Skeletal muscle tissue (tissue), 4 donors: ENCODE results near the gene RASA3. TPM values are rescaled to one million over a fixed set of nuclear protein-coding genes. Genes with fewer than 3 reads are reported as not detected.
"Not testable (repeated sequence)": the region's sequence is repeated elsewhere in the genome, so short reads cannot be mapped to it uniquely, and the experiment has no call there.

Experiments
- H3K27ac ChIP-seq: one replicate; pipeline ENCODE4 v1.7.0; 2013; ENCODE audit warnings: mild to moderate bottlenecking, low read depth, low read length, inconsistent platforms
- H3K27me3 ChIP-seq, 3 donors: one replicate each; pipeline ENCODE4 v1.7.0; 2013; ENCODE audit warnings: low read length in 3 of 3; ENCODE audit not compliant: control insufficient read depth in 3 of 3, insufficient read depth in 3 of 3
- H3K36me3 ChIP-seq, 3 donors: one replicate each; pipeline ENCODE4 v1.7.0; 2013; ENCODE audit warnings: low read length in 3 of 3; ENCODE audit not compliant: control insufficient read depth in 3 of 3, insufficient read depth in 3 of 3
- H3K4me1 ChIP-seq, 3 donors: one replicate each; pipeline ENCODE4 v1.7.0; 2013; ENCODE audit warnings: low read length in 3 of 3, mild to moderate bottlenecking in 3 of 3; ENCODE audit not compliant: control insufficient read depth in 3 of 3, insufficient read depth in 3 of 3
- H3K4me3 ChIP-seq, 3 donors: one replicate each; pipeline ENCODE4 v1.7.0; 2013; ENCODE audit warnings: low read length in 3 of 3
- H3K9ac ChIP-seq, 3 donors: one replicate each; pipeline ENCODE4 v1.7.0; 2013; ENCODE audit warnings: low read length in 3 of 3, mild to moderate bottlenecking in 3 of 3, moderate library complexity in 2 of 3, low read depth in 1 of 3
- H3K9me3 ChIP-seq, 3 donors: one replicate each; pipeline ENCODE4 v1.7.0; 2013; ENCODE audit warnings: low read length in 3 of 3; ENCODE audit not compliant: control insufficient read depth in 3 of 3
- total RNA-seq: library from RNA; depleted of rRNA; stranded (reverse); fragments of >200 nt; gene quantifications from one replicate; pipeline ENCODE4 v1.2.3, GENCODE V29; 2014
- donor health status: Osteomylitis.

RASA3 gene, protein sequence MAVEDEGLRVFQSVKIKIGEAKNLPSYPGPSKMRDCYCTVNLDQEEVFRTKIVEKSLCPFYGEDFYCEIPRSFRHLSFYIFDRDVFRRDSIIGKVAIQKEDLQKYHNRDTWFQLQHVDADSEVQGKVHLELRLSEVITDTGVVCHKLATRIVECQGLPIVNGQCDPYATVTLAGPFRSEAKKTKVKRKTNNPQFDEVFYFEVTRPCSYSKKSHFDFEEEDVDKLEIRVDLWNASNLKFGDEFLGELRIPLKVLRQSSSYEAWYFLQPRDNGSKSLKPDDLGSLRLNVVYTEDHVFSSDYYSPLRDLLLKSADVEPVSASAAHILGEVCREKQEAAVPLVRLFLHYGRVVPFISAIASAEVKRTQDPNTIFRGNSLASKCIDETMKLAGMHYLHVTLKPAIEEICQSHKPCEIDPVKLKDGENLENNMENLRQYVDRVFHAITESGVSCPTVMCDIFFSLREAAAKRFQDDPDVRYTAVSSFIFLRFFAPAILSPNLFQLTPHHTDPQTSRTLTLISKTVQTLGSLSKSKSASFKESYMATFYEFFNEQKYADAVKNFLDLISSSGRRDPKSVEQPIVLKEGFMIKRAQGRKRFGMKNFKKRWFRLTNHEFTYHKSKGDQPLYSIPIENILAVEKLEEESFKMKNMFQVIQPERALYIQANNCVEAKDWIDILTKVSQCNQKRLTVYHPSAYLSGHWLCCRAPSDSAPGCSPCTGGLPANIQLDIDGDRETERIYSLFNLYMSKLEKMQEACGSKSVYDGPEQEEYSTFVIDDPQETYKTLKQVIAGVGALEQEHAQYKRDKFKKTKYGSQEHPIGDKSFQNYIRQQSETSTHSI
- total RNA-seq = 14.1 TPM

DNA sequence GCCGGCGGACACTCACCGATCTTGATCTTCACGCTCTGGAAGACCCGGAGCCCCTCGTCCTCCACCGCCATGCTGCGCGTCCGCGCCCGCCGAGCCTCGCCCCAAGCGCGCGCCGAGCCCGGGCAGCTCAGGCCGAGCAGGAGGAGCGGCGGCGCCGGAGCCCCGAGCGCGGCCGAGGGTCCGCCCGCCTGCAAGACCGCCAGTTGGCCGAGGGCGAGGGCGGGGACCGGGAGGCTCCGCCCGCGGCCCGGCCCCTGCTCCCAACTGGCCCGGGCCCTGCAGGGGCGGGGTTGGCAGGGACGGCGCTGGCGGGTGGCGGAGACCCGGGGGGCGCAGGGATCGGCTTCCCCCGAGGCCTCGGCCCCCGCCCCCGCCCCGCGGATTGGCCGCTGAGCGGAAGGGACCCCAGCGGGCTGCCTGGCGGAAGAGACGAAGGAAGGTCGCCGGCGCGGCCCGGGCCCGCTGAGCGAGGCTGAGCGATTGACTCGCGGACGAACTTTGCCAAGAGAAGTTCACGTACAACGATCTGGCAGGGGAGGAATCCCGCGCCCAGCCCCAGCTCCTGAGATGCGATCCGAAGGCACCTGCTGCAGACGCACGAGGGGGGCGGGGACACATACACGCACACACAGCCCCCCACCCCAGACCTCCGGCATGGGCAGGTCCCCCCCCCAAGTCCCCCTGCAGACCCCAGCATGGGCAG lies at the start of gene RASA3:
Gene RASA3 (minus strand): TSS at position 205 of the 703 bp plus-strand sequence. CDS start 134 bp downstream, at position 71.
- H3K4me1 ChIP-seq = peaks cover 39 to 49% (median 42%) of the 10 kb centered on the region in 3 donors
- H3K36me3 ChIP-seq = no peaks in the 10 kb centered on the region
- no peaks in the 10 kb centered on the region for H3K27me3 ChIP-seq
- no peaks in the 10 kb centered on the region for H3K9me3 ChIP-seq
- peak within 1 kb of the TSS; percentile 76 to 99 (median 93) for H3K4me3 ChIP-seq
- peak within 1 kb of the TSS; percentile 97 for H3K27ac ChIP-seq
- H3K9ac ChIP-seq = peak within 1 kb of the TSS; percentile 89 to 98 (median 94)

DNA sequence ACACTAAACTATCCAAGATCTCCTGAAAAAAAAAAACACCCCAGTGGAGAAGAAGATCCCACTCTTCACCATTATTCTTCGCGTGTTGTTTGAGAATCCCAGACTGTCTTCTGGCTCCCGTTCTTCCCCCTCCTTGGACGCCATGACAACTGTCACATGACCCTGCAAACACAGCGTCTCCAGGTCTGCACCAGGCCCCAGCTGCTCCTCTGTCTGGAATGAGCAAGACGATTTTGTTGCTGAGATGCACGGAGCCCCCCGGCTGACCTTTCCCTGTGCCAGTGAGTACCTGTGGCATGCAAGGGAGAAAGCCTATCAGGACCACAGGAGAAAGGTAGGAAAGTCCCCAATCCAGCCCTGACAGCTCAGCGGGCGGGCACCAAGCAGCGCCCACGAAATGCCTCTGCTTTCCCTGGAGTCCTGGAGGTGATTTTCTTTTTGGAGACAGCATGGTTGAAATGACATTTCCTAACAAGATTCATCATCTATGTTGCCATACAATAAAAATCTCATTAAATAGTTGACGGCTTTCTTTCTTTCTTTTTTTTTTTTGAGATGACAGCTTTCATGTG lies 46.8 kb upstream of the RASA3 start, which contains the start of gene CFAP97D2:
Gene CFAP97D2 (plus strand): TSS at position 171 of the 572 bp plus-strand sequence. CDS start 74 bp downstream, at position 245.
- Histone ChIP-seq H3K9me3 (peaks cover 0 to 5% (median 2%) of the 10 kb centered on the region in 3 donors), H3K4me1 (no peaks in the 10 kb centered on the region), H3K27ac (no peak within 1 kb of the TSS), H3K4me3 (no peak within 1 kb of the TSS), H3K27me3 (peaks cover 16 to 27% (median 18%) of the 10 kb centered on the region in 3 donors), H3K36me3 (no peaks in the 10 kb centered on the region), H3K9ac (no peak within 1 kb of the TSS)

DNA sequence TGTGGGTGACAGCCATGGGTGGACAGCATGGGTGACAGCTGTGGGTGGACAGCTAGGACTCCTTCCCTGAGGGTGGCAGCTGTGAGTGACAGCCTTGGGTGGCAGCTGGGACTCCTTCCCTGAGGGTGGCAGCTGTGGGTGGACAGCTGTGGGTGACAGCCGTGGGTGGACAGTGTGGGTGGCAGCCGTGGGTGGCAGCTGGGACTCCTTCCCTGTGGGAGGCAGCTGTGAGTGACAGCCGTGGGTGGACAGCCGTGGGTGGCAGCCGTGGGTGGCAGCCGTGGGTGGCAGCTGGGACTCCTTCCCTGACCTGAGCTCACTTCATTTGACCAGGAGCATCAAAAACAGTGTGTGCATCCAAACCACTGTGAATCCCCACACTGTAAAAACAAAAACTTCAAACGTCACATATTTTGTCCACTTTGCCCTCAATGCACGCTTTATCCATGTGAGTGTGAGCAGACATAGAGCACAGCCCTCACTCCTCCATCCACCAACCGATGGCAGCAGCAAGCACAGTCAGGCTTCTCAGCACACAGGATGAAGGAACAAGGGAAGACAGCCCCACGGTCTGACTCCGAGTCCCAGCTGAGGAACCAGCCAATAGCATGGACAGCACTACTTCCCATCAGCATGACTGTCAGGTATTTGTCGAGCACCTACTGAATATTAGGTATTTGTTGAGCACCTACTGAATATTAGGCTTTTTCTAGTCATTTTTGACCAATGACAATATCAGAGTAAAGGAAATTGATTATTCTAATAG lies 45.0 kb upstream of the RASA3 start:
- H3K9me3 ChIP-seq = peaks cover 5 to 8% (median 8%) of the 10 kb centered on the region in 3 donors
- H3K4me3 ChIP-seq = no peak overlapping the region
- H3K9ac ChIP-seq = no peak overlapping the region
- H3K27ac ChIP-seq = no peak overlapping the region
- H3K4me1 ChIP-seq = no peaks in the 10 kb centered on the region
- no peaks in the 10 kb centered on the region for H3K36me3 ChIP-seq
- H3K27me3 ChIP-seq = peaks cover 16 to 27% (median 18%) of the 10 kb centered on the region in 3 donors

DNA sequence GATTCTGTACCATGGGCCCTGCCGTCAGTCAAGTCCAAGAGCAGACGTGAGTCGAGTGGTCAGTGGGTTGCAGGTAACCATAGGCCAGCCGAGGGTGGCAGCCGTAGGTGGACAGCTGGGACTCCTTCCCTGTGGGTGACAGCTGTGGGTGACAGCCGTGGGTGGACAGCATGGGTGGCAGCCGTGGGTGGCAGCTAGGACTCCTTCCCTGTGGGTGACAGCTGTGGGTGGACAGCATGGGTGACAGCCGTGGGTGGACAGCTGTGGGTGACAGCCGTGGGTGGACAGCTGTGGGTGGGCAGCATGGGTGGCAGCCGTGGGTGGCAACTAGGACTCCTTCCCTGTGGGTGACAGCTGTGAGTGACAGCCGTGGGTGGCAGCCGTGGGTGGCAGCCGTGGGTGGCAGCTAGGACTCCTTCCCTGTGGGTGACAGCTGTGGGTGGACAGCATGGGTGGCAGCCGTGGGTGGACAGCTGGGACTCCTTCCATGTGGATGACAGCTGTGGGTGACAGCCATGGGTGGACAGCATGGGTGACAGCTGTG lies 44.0 kb upstream of the RASA3 start:
- H3K36me3 ChIP-seq, H3K9ac ChIP-seq, H3K4me3 ChIP-seq, H3K4me1 ChIP-seq, H3K27ac ChIP-seq, H3K9me3 ChIP-seq: not testable (repeated sequence)
- H3K27me3 ChIP-seq = peaks cover 16 to 27% (median 18%) of the 10 kb centered on the region in 3 donors

DNA sequence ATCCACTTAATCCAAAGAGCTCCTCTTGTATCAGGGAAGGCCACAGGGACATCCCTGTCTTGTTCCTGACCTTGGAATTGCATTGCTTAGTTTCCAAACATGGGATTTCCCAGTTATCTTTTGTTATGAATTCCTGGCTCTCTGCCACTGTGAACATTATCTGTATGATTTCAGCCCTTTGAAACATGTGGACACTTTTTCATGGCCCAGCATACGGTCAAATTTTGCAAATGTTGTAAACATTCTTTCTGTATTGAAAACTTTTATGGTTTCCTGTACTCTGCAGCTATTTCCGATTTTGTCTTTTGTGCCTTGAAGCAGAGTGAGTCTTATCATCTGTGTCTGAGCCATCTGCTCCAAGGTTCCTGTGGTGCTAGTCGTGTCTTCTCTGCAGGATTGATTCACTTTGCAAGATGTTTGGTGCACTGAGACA lies 42.1 kb upstream of the RASA3 start:
- no peaks in the 10 kb centered on the region for H3K4me1 ChIP-seq
- peaks cover 5 to 8% (median 8%) of the 10 kb centered on the region in 3 donors for H3K9me3 ChIP-seq
- peaks cover 6 to 16% (median 12%) of the 10 kb centered on the region in 3 donors for H3K27me3 ChIP-seq
- H3K36me3 ChIP-seq = no peaks in the 10 kb centered on the region
- no peak overlapping the region for H3K27ac ChIP-seq
- H3K9ac ChIP-seq = no peak overlapping the region
- no peak overlapping the region for H3K4me3 ChIP-seq

DNA sequence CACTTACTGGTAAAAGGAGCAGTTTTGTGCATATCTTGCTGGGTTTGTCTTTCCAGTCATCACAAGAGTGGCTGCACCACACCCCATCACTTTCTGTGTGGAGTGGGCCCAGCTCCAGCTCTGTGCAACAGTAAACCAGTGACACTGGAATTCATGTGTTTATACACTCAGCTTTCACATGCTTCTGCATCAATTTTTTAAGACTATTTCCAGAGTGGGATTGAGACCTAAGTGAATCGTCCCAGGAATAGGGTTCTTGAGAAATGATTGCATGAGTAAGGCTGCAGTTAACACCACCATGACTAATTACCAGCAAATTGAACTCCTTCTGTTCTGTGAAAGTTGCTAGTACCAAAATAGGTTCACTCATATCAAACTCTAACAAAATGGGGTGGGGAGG lies 41.3 kb upstream of the RASA3 start:
- H3K27ac ChIP-seq = no peak overlapping the region
- H3K4me1 ChIP-seq = no peaks in the 10 kb centered on the region
- peaks cover 5 to 8% (median 8%) of the 10 kb centered on the region in 3 donors for H3K9me3 ChIP-seq

DNA sequence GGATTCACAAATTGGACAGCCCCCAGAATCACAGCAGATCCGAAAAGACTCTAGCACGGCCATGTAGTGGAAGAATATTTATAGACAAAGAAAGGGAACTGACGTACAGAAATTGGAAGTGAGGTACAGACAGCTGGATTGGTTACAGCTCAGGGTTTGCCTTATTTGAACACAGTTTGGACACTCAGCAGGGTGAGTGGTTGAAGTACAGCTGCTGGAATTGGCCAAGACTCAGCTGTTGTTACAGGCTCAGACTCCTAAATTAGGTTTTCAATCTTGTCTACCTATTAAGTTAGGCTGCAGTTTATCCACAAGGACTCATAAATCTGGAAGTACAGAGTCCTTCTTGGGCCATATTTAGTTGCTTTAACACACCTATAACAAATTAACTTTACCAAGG lies 40.8 kb upstream of the RASA3 start:
- Histone ChIP-seq H3K4me3 (no peak overlapping the region), H3K9me3 (peaks cover 5 to 8% (median 8%) of the 10 kb centered on the region in 3 donors), H3K9ac (no peak overlapping the region), H3K27me3 (peaks cover 0 to 14% (median 7%) of the 10 kb centered on the region in 3 donors), H3K27ac (no peak overlapping the region), H3K36me3 (no peaks in the 10 kb centered on the region), H3K4me1 (no peaks in the 10 kb centered on the region)

More for the DNA sequence above, 41.3 kb upstream of the RASA3 start:
- Histone ChIP-seq H3K4me3 (no peak overlapping the region), H3K27me3 (peaks cover under 1 to 16% (median 7%) of the 10 kb centered on the region in 3 donors), H3K9ac (no peak overlapping the region), H3K36me3 (no peaks in the 10 kb centered on the region)

DNA sequence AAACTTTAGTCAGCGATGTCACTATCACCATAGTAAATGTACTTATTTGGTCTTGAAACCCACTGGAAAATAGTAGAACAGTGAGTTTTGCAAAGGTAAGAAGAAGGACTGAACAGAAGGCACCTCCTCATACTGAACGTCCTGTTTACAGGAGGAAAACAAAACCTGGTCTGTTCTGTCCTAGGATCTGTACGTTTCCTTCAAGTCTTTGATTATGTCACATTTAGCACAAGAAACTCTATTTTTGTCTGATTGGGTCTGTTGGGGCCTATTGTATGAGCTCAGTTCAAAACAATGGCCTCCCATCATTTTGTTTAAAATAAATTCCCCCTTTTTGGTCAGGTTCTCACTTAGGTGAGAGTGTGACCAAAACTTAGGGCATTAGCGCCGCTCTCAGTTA lies 35.5 kb upstream of the RASA3 start:
- H3K4me3 ChIP-seq = no peak overlapping the region
- H3K9ac ChIP-seq = no peak overlapping the region
- H3K36me3 ChIP-seq = no peaks in the 10 kb centered on the region
- H3K9me3 ChIP-seq = no peaks in the 10 kb centered on the region
- peaks cover 0 to 8% (median 3%) of the 10 kb centered on the region in 3 donors for H3K27me3 ChIP-seq
- no peak overlapping the region for H3K27ac ChIP-seq
- peaks cover 15 to 17% (median 15%) of the 10 kb centered on the region in 3 donors for H3K4me1 ChIP-seq
